Lower lobe of right lung (tissue), 2 donors: ENCODE measurements around the gene AOAH. TPM values are rescaled to one million over a fixed set of nuclear protein-coding genes. Genes with fewer than 3 reads are reported as not detected.
"Not testable (repeated sequence)": the region's sequence is repeated elsewhere in the genome, so short reads cannot be mapped to it uniquely, and the experiment has no call there.

Experiments
- ATAC-seq, 2 donors: fragments of 200-7000 bp; cut with Tn5 transposase; one replicate each; pipeline ENCODE4 v1.9.1; 2020 to 2022; ENCODE audit warnings: mild to moderate bottlenecking in 2 of 2, moderate library complexity in 2 of 2
- DNase-seq: peaks from one replicate; pipeline ENCODE4 v3.0.0-alpha.2; 2020
- H3K27ac ChIP-seq: fragments of 200-600 bp; one replicate; pipeline ENCODE4 v1.8.0; 2022
- H3K27me3 ChIP-seq: fragments of 200-600 bp; one replicate; pipeline ENCODE4 v1.8.0; 2022; ENCODE audit warnings: low read depth
- H3K36me3 ChIP-seq: fragments of 200-600 bp; one replicate; pipeline ENCODE4 v1.8.0; 2022; ENCODE audit warnings: mild to moderate bottlenecking
- H3K4me1 ChIP-seq: fragments of 200-600 bp; one replicate; pipeline ENCODE4 v1.8.0; 2022
- H3K4me3 ChIP-seq: fragments of 200-600 bp; one replicate; pipeline ENCODE4 v1.8.0; 2022; ENCODE audit warnings: mild to moderate bottlenecking
- H3K9me3 ChIP-seq: fragments of 200-600 bp; one replicate; pipeline ENCODE4 v1.8.0; 2022
- CTCF ChIP-seq: fragments of 200-600 bp; IDR thresholded peaks from one replicate; pipeline ENCODE4 v1.8.0; 2022; ENCODE audit warnings: antibody characterized with exemption, mild to moderate bottlenecking
- intact Hi-C: fragments of 100-400 bp; cut with DNase I; formaldehyde crosslinking; loops from one replicate; pipeline ENCODE4 v1.11.0; 2022
- total RNA-seq: library from RNA; stranded (reverse); fragmentation: NEBNext Ultra II Directional; extraction: Animal tissue kit (Norgen Biotek cat#: 25700); gene quantifications from one replicate; pipeline ENCODE4 v1.2.1, GENCODE V29; 2021
- donor health status: DM: no; HTN: yes; CAD: no; lungs with severe emphysema.

Gene AOAH
- total RNA-seq, 1 donor from 2014 or later = 29.2 TPM

GRCh38 chr7:36468370-36469101, 255.8 kb downstream of the AOAH start:
- no peak overlapping the region for H3K27ac ChIP-seq
- no peaks in the 10 kb centered on the region for H3K36me3 ChIP-seq
- no peak for TF ChIP-seq CTCF
- H3K4me1 ChIP-seq = no peaks in the 10 kb centered on the region
- DNase-seq = no peak
- H3K27me3 ChIP-seq = no peaks in the 10 kb centered on the region
- no peak overlapping the region for H3K4me3 ChIP-seq
- intact Hi-C loops = no loop called here
- no peaks in the 10 kb centered on the region for H3K9me3 ChIP-seq
- no peak for ATAC-seq

DNA sequence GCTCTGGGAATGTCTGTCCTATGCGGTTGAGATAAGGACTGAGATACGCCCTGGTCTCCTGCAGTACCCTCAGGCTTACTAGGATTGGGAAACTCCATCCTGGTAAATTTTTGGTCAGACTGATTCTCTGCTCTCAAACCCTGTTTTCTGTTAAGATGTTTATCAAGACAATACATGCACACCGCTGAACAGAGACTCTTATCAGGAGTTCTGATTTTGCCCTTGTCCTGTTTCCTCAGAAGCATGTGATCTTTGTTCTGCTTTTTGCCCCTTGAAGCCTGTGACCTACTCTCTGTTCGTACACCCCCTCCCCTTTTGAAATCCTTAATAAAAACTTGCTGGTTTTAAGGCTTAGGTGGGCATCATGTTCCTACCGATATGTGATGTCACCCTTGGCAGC, 258.3 kb downstream of the AOAH start:
- H3K27ac ChIP-seq, H3K4me1 ChIP-seq, intact Hi-C loops, H3K4me3 ChIP-seq, H3K36me3 ChIP-seq, DNase-seq, H3K27me3 ChIP-seq, H3K9me3 ChIP-seq, ATAC-seq: not testable (repeated sequence)

GRCh38 chr7:36464271-36464670, 260.0 kb downstream of the AOAH start:
- H3K9me3 ChIP-seq = no peaks in the 10 kb centered on the region
- ATAC-seq (no peak), DNase-seq (no peak)
- intact Hi-C loops = no loop called here
- H3K4me1 ChIP-seq = no peaks in the 10 kb centered on the region
- H3K4me3 ChIP-seq = no peak overlapping the region
- no peaks in the 10 kb centered on the region for H3K36me3 ChIP-seq
- TF ChIP-seq CTCF = no peak
- no peak overlapping the region for H3K27ac ChIP-seq
- H3K27me3 ChIP-seq = no peaks in the 10 kb centered on the region
